Measurements from ENCODE around the gene LEMD2.
A peak's percentile ranks its signal among the peaks of the same experiment; 100 is the strongest.

LEMD2 gene

GRCh38 chr6:33837971-33838665 lies 49.2 kb upstream of the LEMD2 start:
- H3K9me3 ChIP-seq (ENCODE audit: control insufficient read depth, insufficient read depth, low read depth, low read length): no peaks in the 10 kb centered on the region
- no peak overlapping the region for H3K27ac ChIP-seq (ENCODE audit: extremely low read depth, low read depth, low read length)
- H3K4me3 ChIP-seq (ENCODE audit: low read depth, low read length): no peak overlapping the region
- no peaks in the 10 kb centered on the region for H3K36me3 ChIP-seq (ENCODE audit: control insufficient read depth in 2 of 2, insufficient read depth in 1 of 2, low read length in 2 of 2)
- POLR2A ChIA-PET: no interaction called here
- CTCF ChIA-PET: interaction anchor here (0.5 to 1.5 kb wide), 4 partner anchors 17 to 309 kb away, joined by 3 to 7 read pairs (median 5); no protein-coding TSS in a partner anchor
- H3K4me1 ChIP-seq (ENCODE audit: control insufficient read depth, insufficient read depth, low read length): no peaks in the 10 kb centered on the region
- TF ChIP-seq EGR2 (tag by site-specific recombination; IDR thresholded peaks at IDR 0.05; ENCODE audit: low read depth): peak; percentile 74
- TF ChIP-seq ZNF248 (tag by site-specific recombination; IDR thresholded peaks at IDR 0.05): no peak
- TF ChIP-seq ZNF423 (tag by site-specific recombination; IDR thresholded peaks at IDR 0.05): no peak
- TF ChIP-seq TSHZ1 (tag by site-specific recombination; IDR thresholded peaks at IDR 0.05; ENCODE audit: borderline replicate concordance): no peak
- TF ChIP-seq ZNF335 (tag by site-specific recombination; conservative IDR thresholded peaks at IDR 0.05): no peak
- no peak for TF ChIP-seq ZBTB49 (tag by site-specific recombination; IDR thresholded peaks at IDR 0.05; ENCODE audit: low read depth)
- peak; percentile 70 for TF ChIP-seq ZFHX2 (tag by site-specific recombination; conservative IDR thresholded peaks at IDR 0.05)
- no peak for TF ChIP-seq ZNF133 (tag by site-specific recombination; IDR thresholded peaks at IDR 0.05)
- no peak for TF ChIP-seq ZNF664 (tag by site-specific recombination; IDR thresholded peaks at IDR 0.05)
- TF ChIP-seq HIC1 (tag by site-specific recombination; IDR thresholded peaks at IDR 0.05): no peak
- 0 out of 2 replicates have a peak, but pooled peaks have one; percentile 27 for TF ChIP-seq ZIC2 (tag by site-specific recombination; IDR thresholded peaks at IDR 0.05)
- TF ChIP-seq ZNF621 (tag by site-specific recombination; IDR thresholded peaks at IDR 0.05): no peak
- TF ChIP-seq KLF16 (tag by site-specific recombination; IDR thresholded peaks at IDR 0.05): no peak
- no peak for TF ChIP-seq ZNF324 (tag by site-specific recombination; IDR thresholded peaks at IDR 0.05)
- TF ChIP-seq SP7 (tag by site-specific recombination; IDR thresholded peaks at IDR 0.05): no peak
- no peak for TF ChIP-seq YY1 (tag by site-specific recombination; IDR thresholded peaks at IDR 0.05)
- TF ChIP-seq ZBTB44 (tag by site-specific recombination; IDR thresholded peaks at IDR 0.05): no peak
- no peak for TF ChIP-seq ZNF48 (tag by site-specific recombination; IDR thresholded peaks at IDR 0.05)
- TF ChIP-seq SALL2 (tag by site-specific recombination; IDR thresholded peaks at IDR 0.05; ENCODE audit: borderline replicate concordance): no peak
- TF ChIP-seq ZNF174 (tag by site-specific recombination; IDR thresholded peaks at IDR 0.05): no peak
- TF ChIP-seq ZBTB48 (tag by site-specific recombination; IDR thresholded peaks at IDR 0.05): no peak
- no peak for TF ChIP-seq ZNF274 (IDR thresholded peaks at IDR 0.05; ENCODE audit: low read length)
- no peak for TF ChIP-seq ZNF274 (tag by site-specific recombination; IDR thresholded peaks at IDR 0.05; ENCODE audit: borderline replicate concordance)
- TF ChIP-seq ZNF596 (tag by site-specific recombination; IDR thresholded peaks at IDR 0.05): no peak
- no peak for TF ChIP-seq ZNF776 (tag by site-specific recombination; IDR thresholded peaks at IDR 0.05; ENCODE audit: borderline replicate concordance)
- no peak for TF ChIP-seq ZNF26 (tag by site-specific recombination; IDR thresholded peaks at IDR 0.05)
- no peak for TF ChIP-seq ZNF433 (tag by site-specific recombination; IDR thresholded peaks at IDR 0.05; ENCODE audit: low read depth)
- no peak for TF ChIP-seq ZNF394 (tag by site-specific recombination; IDR thresholded peaks at IDR 0.05; ENCODE audit: borderline replicate concordance)

All from HEK293 (cell line).